Activated CD8-positive, alpha-beta memory T cell treated with anti-CD3 and anti-CD28 coated beads, Interleukin-2, amount 10 ng/mL, durations not matched to agents 7 days and 5 days (primary cell): ENCODE data around the gene FUT6. TPM values are rescaled to one million over a fixed set of nuclear protein-coding genes. Genes with fewer than 3 reads are reported as not detected.
"Not testable (repeated sequence)": the region's sequence is repeated elsewhere in the genome, so short reads cannot be mapped to it uniquely, and the experiment has no call there.

Experiments used
- ATAC-seq: fragments of 150-1000 bp; cut with Tn5 transposase; one replicate; pipeline ENCODE4 v1.10.0; 2021; ENCODE audit warnings: moderate library complexity
- CTCF ChIA-PET: fragments of 350-600 bp; sonication (Branson Sonifier 250); formaldehyde crosslinking; loops from one replicate; lab custom pipeline; 2021; ENCODE audit warnings: antibody characterized with exemption; lab: Charles Lee
- DNase-seq: peaks from one replicate; pipeline ENCODE4 v3.0.0-alpha.2; 2020
- H3K27ac Mint-ChIP-seq: one replicate; pipeline ENCODE4 v1.8.0; 2021; ENCODE audit warnings: mild to moderate bottlenecking, mixed read lengths
- H3K27me3 Mint-ChIP-seq: one replicate; pipeline ENCODE4 v1.8.0; 2021; ENCODE audit warnings: mixed read lengths
- H3K36me3 Mint-ChIP-seq: one replicate; pipeline ENCODE4 v1.8.0; 2021; ENCODE audit warnings: mild to moderate bottlenecking, mixed read lengths
- H3K4me1 Mint-ChIP-seq: one replicate; pipeline ENCODE4 v1.8.0; 2021; ENCODE audit warnings: mixed read lengths
- H3K4me3 Mint-ChIP-seq: one replicate; pipeline ENCODE4 v1.8.0; 2021; ENCODE audit warnings: mild to moderate bottlenecking, moderate library complexity, mixed read lengths
- H3K9me3 Mint-ChIP-seq: one replicate; pipeline ENCODE4 v1.8.0; 2022; ENCODE audit warnings: low read depth, mixed read lengths
- total RNA-seq, 2 experiments: library from RNA; stranded (reverse); gene quantifications; one replicate each; pipeline ENCODE4 v1.2.3, GENCODE V29; 2021

The FUT6 gene
- total RNA-seq, 2 experiments from 2014 or later: not detected

- H3K27me3 Mint-ChIP-seq: no peaks in the 10 kb centered on the region
- H3K9me3 Mint-ChIP-seq: no peaks in the 10 kb centered on the region
- H3K36me3 Mint-ChIP-seq: no peaks in the 10 kb centered on the region
- H3K4me1 Mint-ChIP-seq: no peaks in the 10 kb centered on the region
- H3K27ac Mint-ChIP-seq: no peak overlapping the region
- H3K4me3 Mint-ChIP-seq: no peak overlapping the region
- no peak for ATAC-seq
- CTCF ChIA-PET: no interaction called here
- DNase-seq: no peak
These were observed 31.5 kb upstream of the FUT6 start for GRCh38 chr19:5870986-5871394.

- DNase-seq: no peak
- no peak for ATAC-seq
- Mint-ChIP-seq H3K4me1 (no peaks in the 10 kb centered on the region), H3K36me3 (no peaks in the 10 kb centered on the region), H3K4me3 (no peak overlapping the region), H3K9me3 (no peaks in the 10 kb centered on the region), H3K27me3 (no peaks in the 10 kb centered on the region), H3K27ac (no peak overlapping the region)
- CTCF ChIA-PET: no interaction called here
These were observed 28.0 kb upstream of the FUT6 start for GRCh38 chr19:5867201-5868136.

DNA sequence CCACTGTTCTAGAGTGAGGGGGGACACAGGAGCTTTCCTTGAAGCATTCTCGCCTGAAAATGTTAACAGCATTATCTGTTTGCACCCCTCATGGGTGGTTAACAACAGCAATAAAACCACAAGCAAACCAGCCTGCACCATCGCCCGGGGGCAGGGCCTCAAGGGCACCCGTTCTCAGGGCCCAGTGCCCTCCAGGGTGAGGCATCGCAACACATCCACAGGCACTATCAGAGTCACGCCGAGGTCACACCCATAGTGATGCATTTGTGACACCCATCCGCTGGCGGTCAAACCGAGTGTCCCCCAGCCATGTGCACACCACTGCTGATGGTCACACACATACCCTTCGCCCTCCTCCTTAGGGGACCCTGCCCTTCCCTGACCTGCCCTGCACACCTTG lies 26.3 kb upstream of the FUT6 start:
- Mint-ChIP-seq H3K4me3 (no peak overlapping the region), H3K9me3 (no peaks in the 10 kb centered on the region), H3K27me3 (no peaks in the 10 kb centered on the region), H3K36me3 (no peaks in the 10 kb centered on the region), H3K4me1 (no peaks in the 10 kb centered on the region), H3K27ac (no peak overlapping the region)
- DNase-seq (no peak), ATAC-seq (no peak)
- CTCF ChIA-PET: no interaction called here

GRCh38 chr19:5864725-5865486 lies 25.4 kb upstream of the FUT6 start:
- DNase-seq (no peak), ATAC-seq (no peak)
- no peaks in the 10 kb centered on the region for H3K36me3 Mint-ChIP-seq
- H3K9me3 Mint-ChIP-seq: no peaks in the 10 kb centered on the region
- CTCF ChIA-PET: no interaction called here
- no peak overlapping the region for H3K27ac Mint-ChIP-seq
- no peaks in the 10 kb centered on the region for H3K4me1 Mint-ChIP-seq
- no peaks in the 10 kb centered on the region for H3K27me3 Mint-ChIP-seq
- H3K4me3 Mint-ChIP-seq: no peak overlapping the region

- no peaks in the 10 kb centered on the region for H3K36me3 Mint-ChIP-seq
- CTCF ChIA-PET: no interaction called here
- no peak overlapping the region for H3K27ac Mint-ChIP-seq
- no peaks in the 10 kb centered on the region for H3K27me3 Mint-ChIP-seq
- H3K4me3 Mint-ChIP-seq: no peak overlapping the region
- DNase-seq (no peak), ATAC-seq (no peak)
- no peaks in the 10 kb centered on the region for H3K9me3 Mint-ChIP-seq
- no peaks in the 10 kb centered on the region for H3K4me1 Mint-ChIP-seq
These were observed 24.7 kb upstream of the FUT6 start for GRCh38 chr19:5864013-5864720.

DNA sequence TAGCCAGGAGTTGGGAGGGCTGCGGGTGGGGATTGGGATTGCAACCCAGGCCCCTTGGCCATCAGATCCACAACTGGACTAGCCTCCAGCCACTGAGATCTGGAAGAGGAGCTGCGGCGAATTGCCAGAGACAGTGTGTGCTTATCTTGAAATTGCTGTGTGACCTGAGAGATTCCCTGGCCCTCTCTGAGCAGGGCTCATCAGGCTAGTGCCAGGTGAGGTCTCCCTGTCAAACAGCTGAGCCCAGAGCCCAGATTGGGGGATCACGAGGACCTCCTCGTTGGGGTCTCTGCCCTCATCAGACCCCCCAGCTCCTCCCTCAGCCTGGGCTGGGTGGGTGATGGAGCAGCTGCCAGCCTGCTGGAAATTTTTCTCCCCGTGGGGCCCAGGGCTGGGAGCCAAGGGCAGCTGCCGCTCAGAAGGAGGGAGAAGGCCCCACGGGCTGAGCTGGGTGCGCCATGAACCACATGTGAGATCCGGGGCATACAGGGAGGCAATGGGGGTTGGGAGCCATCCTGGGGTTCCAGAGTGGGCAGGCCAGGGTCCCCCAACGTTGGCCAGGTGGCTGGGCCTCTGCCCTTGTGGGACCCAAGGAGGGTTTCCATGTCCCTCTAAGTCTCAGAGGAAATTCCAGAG lies 23.6 kb upstream of the FUT6 start:
- ATAC-seq: no peak
- CTCF ChIA-PET: no interaction called here

DNA sequence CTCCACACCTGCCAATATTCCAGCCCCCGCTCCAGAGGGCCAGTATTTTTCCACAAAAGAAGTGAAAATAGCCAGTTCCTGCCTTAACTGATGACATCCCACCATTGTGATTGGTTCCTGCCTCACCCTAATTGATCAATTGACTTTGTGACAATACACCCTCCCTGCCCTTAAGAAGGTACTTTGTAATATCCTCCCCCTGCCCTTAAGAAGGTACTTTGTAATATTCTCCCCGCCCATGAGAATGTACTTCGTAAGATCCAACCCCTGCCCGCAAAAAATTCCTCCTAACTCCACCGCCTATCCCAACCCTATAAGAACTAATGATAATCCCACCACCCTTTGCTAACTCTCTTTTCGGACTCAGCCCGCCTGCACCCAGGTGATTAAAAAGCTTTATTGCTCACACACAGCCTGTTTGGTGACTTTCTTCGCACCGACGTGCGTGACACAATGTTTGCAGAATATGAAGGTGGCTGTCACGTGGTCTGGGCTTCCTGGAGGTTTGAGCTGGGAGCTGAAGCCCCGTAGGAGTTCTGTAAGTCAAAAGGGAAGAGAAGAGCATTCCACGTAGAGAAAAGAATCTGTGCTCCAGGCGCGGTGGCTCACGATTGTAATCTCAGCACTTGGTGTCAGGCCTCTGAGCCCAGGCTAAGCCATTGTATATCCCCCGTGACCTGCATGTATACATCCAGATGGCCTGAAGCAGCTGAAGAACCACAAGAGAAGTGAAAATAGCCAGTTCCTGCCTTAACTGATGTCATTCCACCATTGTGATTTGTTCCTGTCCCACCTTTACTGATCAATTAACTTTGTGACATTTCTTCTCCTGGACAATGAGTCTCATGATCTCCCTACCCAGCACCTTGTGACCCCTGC lies 17.9 kb upstream of the FUT6 start:
- Mint-ChIP-seq H3K4me1 (no peaks in the 10 kb centered on the region), H3K4me3 (no peak overlapping the region), H3K27me3 (no peaks in the 10 kb centered on the region), H3K36me3 (no peaks in the 10 kb centered on the region), H3K27ac (no peak overlapping the region), H3K9me3 (no peaks in the 10 kb centered on the region)
- CTCF ChIA-PET: no interaction called here
- no peak for ATAC-seq
- no peak for DNase-seq

More for the DNA sequence above, 23.6 kb upstream of the FUT6 start:
- no peak for DNase-seq
- Mint-ChIP-seq H3K4me1 (no peaks in the 10 kb centered on the region), H3K9me3 (no peaks in the 10 kb centered on the region), H3K4me3 (no peak overlapping the region), H3K27me3 (no peaks in the 10 kb centered on the region), H3K36me3 (no peaks in the 10 kb centered on the region), H3K27ac (no peak overlapping the region)

GRCh38 chr19:5855151-5855550 lies 15.6 kb upstream of the FUT6 start:
- ATAC-seq, CTCF ChIA-PET, H3K27ac Mint-ChIP-seq, H3K36me3 Mint-ChIP-seq, H3K27me3 Mint-ChIP-seq, H3K4me3 Mint-ChIP-seq, H3K4me1 Mint-ChIP-seq, DNase-seq, H3K9me3 Mint-ChIP-seq: not testable (repeated sequence)

DNA sequence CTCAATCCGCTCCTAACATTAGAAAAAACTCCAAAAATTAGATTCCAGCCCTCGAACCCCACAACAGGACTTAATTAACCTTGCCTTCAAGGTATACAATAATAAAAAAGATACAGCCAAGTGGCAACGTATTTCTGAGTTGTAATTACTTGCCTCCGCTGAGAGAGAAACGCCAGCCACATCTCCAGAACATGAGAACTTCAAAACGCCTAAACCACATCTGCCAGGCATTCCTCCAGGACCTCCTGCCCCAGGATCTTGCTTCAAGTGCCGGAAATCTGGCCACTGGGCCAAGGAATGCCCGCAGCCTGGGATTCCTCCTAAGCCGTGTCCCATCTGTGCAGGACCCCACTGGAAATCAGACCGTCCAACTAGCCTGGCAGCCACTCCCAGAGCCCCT lies 14.6 kb upstream of the FUT6 start:
- H3K4me3 Mint-ChIP-seq, H3K27ac Mint-ChIP-seq, CTCF ChIA-PET, H3K36me3 Mint-ChIP-seq, ATAC-seq, H3K9me3 Mint-ChIP-seq, DNase-seq, H3K4me1 Mint-ChIP-seq, H3K27me3 Mint-ChIP-seq: not testable (repeated sequence)

DNA sequence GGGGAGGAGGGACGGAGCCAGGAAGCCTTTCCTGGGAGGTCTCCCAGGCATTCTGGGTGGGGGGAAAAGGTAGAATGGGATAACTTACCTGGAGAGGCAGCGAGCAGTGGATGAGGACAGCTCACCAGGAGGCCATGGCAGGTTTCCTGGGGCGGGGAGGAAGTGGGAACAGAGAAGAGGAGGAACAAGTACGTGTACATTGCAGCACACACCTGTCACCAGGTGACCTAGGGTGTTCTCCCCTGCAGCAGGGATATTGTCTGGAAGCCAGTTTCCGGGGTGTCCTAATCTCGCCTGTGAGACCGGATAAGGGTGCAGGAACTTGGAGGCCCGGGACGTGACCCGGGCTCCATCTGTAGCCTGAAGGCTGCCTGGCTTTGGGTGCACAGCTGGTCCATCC lies 11.8 kb upstream of the FUT6 start, which contains the start of gene FUT3:
Gene FUT3 (minus strand): TSS at position 148 of the 400 bp plus-strand sequence.
- no peak within 1 kb of the TSS for H3K4me3 Mint-ChIP-seq
- no peak for ATAC-seq
- H3K9me3 Mint-ChIP-seq: no peaks in the 10 kb centered on the region
- H3K4me1 Mint-ChIP-seq: no peaks in the 10 kb centered on the region
- no peak within 1 kb of the TSS for H3K27ac Mint-ChIP-seq
- H3K27me3 Mint-ChIP-seq: no peaks in the 10 kb centered on the region
- DNase-seq: no peak
- H3K36me3 Mint-ChIP-seq: no peaks in the 10 kb centered on the region
- CTCF ChIA-PET: no interaction called here

- Mint-ChIP-seq H3K4me1 (no peaks in the 10 kb centered on the region), H3K9me3 (no peaks in the 10 kb centered on the region), H3K36me3 (no peaks in the 10 kb centered on the region), H3K27me3 (no peaks in the 10 kb centered on the region), H3K4me3 (no peak overlapping the region), H3K27ac (no peak overlapping the region)
- ATAC-seq: no peak
- DNase-seq: no peak
- CTCF ChIA-PET: no interaction called here
These were observed 11.3 kb upstream of the FUT6 start for GRCh38 chr19:5850743-5851293.

DNA sequence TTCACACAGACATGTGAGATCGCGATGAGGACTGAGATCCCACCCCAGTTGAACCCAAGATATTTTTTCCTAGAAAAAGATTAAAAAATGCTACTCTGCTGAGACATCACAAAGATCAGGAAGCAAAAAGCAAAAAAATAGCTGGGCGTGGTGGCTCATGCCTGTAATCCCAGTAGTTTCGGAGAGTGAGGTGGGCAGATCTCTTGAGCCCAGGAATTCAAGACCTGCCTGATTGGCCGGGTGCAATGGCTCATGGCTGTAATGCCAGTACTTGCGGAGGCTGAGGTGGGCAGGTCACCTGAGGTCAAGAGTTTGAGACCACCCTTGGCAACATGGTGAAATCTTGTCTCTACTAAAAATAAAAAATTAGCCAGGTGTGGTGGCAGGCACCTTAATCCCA lies 10.7 kb upstream of the FUT6 start:
- H3K4me3 Mint-ChIP-seq: no peak overlapping the region
- ATAC-seq (no peak), DNase-seq (no peak)
- no peaks in the 10 kb centered on the region for H3K9me3 Mint-ChIP-seq
- no peaks in the 10 kb centered on the region for H3K4me1 Mint-ChIP-seq
- no peaks in the 10 kb centered on the region for H3K36me3 Mint-ChIP-seq
- CTCF ChIA-PET: no interaction called here
- H3K27me3 Mint-ChIP-seq: no peaks in the 10 kb centered on the region
- no peak overlapping the region for H3K27ac Mint-ChIP-seq
